Gastrocnemius medialis (tissue), 4 donors: Measurements from ENCODE around the gene NEDD4.

Experiments
- POLR2A ChIP-seq, 2 donors: fragments of 450-650 bp; IDR thresholded peaks; one replicate each; pipeline ENCODE4 v1.6.1; 2017; ENCODE audit warnings: antibody characterized with exemption in 2 of 2, mild to moderate bottlenecking in 2 of 2, moderate library complexity in 2 of 2
- TF ChIP-seq, protein P1 (sequence below), 5 experiments: fragments of 450-650 bp in 3 of 5; fragments of 200-600 bp in 2 of 5; sonication (generic) in 2 of 5; IDR thresholded peaks in 4 of 5; conservative IDR thresholded peaks in 1 of 5; 1 replicate in 4 of 5; 2 replicates in 1 of 5; pipeline ENCODE4 v1.5.1; 2016 to 2019; ENCODE audit warnings: antibody characterized with exemption in 5 of 5, mild to moderate bottlenecking in 3 of 5, moderate library complexity in 3 of 5

DNA sequence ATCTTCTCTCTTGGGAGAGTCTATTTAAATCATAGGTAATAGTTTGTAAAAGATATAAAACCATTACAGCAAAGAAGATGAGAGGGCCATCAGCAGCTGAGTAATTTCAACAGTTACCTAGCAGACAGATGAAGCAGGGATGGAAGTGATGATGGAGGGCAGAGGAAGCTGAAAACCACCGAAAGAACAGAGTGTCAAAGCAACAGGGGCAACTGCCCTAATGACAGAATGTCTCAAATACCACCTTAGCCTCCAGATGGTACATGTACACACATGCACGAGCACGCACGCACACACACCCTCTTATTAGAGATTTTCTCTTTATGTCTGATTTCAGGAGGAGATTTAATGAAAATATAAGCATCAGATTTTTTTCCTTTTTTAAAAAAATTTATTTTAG, 64.5 kb downstream of the NEDD4 start:
- TF ChIP-seq, protein P1, sequence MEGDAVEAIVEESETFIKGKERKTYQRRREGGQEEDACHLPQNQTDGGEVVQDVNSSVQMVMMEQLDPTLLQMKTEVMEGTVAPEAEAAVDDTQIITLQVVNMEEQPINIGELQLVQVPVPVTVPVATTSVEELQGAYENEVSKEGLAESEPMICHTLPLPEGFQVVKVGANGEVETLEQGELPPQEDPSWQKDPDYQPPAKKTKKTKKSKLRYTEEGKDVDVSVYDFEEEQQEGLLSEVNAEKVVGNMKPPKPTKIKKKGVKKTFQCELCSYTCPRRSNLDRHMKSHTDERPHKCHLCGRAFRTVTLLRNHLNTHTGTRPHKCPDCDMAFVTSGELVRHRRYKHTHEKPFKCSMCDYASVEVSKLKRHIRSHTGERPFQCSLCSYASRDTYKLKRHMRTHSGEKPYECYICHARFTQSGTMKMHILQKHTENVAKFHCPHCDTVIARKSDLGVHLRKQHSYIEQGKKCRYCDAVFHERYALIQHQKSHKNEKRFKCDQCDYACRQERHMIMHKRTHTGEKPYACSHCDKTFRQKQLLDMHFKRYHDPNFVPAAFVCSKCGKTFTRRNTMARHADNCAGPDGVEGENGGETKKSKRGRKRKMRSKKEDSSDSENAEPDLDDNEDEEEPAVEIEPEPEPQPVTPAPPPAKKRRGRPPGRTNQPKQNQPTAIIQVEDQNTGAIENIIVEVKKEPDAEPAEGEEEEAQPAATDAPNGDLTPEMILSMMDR (IDR thresholded peaks at IDR 0.05 in 4 of 5, conservative IDR thresholded peaks at IDR 0.05 in 1 of 5) = no peak
- TF ChIP-seq POLR2A (IDR thresholded peaks at IDR 0.05) = no peak
